GM23338 (cell line): Measurements from ENCODE around the gene DLX3. TPM values are rescaled to one million over a fixed set of nuclear protein-coding genes. Genes with fewer than 3 reads are reported as not detected.

Experiments
- ATAC-seq: fragments of 200-7000 bp; cut with Tn5 transposase; 3 replicates; pipeline ENCODE4 v1.9.1; 2020
- DNase-seq: peaks from one replicate; pipeline ENCODE4 v3.0.0-alpha.2; 2015; ENCODE audit warnings: low spot score
- H2AFZ ChIP-seq: fragments of 200-600 bp; sonication (generic); 2 replicates; pipeline ENCODE4 v1.8.0; 2016; ENCODE audit warnings: antibody characterized with exemption, mild to moderate bottlenecking, moderate library complexity
- H3F3A ChIP-seq: fragments of 200-600 bp; sonication (generic); replicated peaks from 2 replicates; pipeline ENCODE4 v1.8.0; 2017; ENCODE audit warnings: antibody characterized with exemption, mixed run types, low read depth
- H3K27ac ChIP-seq: fragments of 200-600 bp; sonication (generic); 2 replicates; pipeline ENCODE4 v1.6.1; 2016; ENCODE audit warnings: low read depth
- H3K27me3 ChIP-seq: fragments of 200-600 bp; sonication (generic); 2 replicates; pipeline ENCODE4 v1.8.0; 2016; ENCODE audit warnings: mild to moderate bottlenecking, mixed run types, moderate library complexity; ENCODE audit not compliant: insufficient read depth
- H3K36me3 ChIP-seq: fragments of 200-600 bp; sonication (generic); 2 replicates; pipeline ENCODE4 v1.8.0; 2016; ENCODE audit warnings: mild to moderate bottlenecking; ENCODE audit not compliant: insufficient read depth
- H3K4me1 ChIP-seq: fragments of 200-600 bp; sonication (generic); 2 replicates; pipeline ENCODE4 v1.8.0; 2016; ENCODE audit warnings: mild to moderate bottlenecking, moderate library complexity; ENCODE audit not compliant: insufficient read depth
- H3K4me2 ChIP-seq: fragments of 200-600 bp; sonication (generic); 2 replicates; pipeline ENCODE4 v1.7.1; 2017; ENCODE audit warnings: mixed run types
- H3K4me3 ChIP-seq: fragments of 200-600 bp; sonication (generic); 2 replicates; pipeline ENCODE4 v1.6.1; 2016; ENCODE audit warnings: mixed run types
- H3K79me2 ChIP-seq: fragments of 200-600 bp; sonication (generic); replicated peaks from 2 replicates; pipeline ENCODE4 v1.8.0; 2017; ENCODE audit warnings: mild to moderate bottlenecking; ENCODE audit not compliant: insufficient read depth
- H3K9me2 ChIP-seq: fragments of 200-600 bp; sonication (generic); 2 replicates; pipeline ENCODE4 v1.8.0; 2017; ENCODE audit not compliant: insufficient read depth
- H4K20me1 ChIP-seq: fragments of 200-600 bp; sonication (generic); replicated peaks from 2 replicates; pipeline ENCODE4 v1.8.0; 2017; ENCODE audit warnings: mild to moderate bottlenecking; ENCODE audit not compliant: insufficient read depth
- H3K27ac Mint-ChIP-seq: 2 replicates; pipeline ENCODE4 v1.8.0; 2020; ENCODE audit warnings: inconsistent platforms, mild to moderate bottlenecking, moderate library complexity, mixed read lengths
- H3K27me3 Mint-ChIP-seq: 3 replicates; pipeline ENCODE4 v1.8.0; 2022; ENCODE audit warnings: low read depth, mild to moderate bottlenecking, moderate library complexity, mixed read lengths, inconsistent platforms; ENCODE audit not compliant: insufficient read depth, poor library complexity
- H3K36me3 Mint-ChIP-seq: 3 replicates; pipeline ENCODE4 v1.8.0; 2021; ENCODE audit warnings: low read depth, mild to moderate bottlenecking, inconsistent platforms, moderate library complexity, mixed read lengths
- H3K4me1 Mint-ChIP-seq: 3 replicates; pipeline ENCODE4 v1.8.0; 2020; ENCODE audit warnings: mild to moderate bottlenecking, inconsistent platforms, mixed read lengths
- H3K4me3 Mint-ChIP-seq: 3 replicates; pipeline ENCODE4 v1.8.0; 2021; ENCODE audit warnings: moderate library complexity, mild to moderate bottlenecking, inconsistent platforms, mixed read lengths
- H3K9me3 Mint-ChIP-seq: 3 replicates; pipeline ENCODE4 v1.8.0; 2020; ENCODE audit warnings: moderate library complexity, mild to moderate bottlenecking, inconsistent platforms, mixed read lengths
- CREB1 ChIP-seq: fragments of 250-450 bp; sonication (Bioruptor Pico); IDR thresholded peaks from 2 replicates; pipeline ENCODE4 v1.5.0; 2020; ENCODE audit warnings: low read depth, mild to moderate bottlenecking, moderate library complexity
- CTCF ChIP-seq, 2 experiments: fragments of 200-600 bp in 1 of 2; sonication (generic) in 1 of 2; conservative IDR thresholded peaks; 2 replicates each; pipeline versions ENCODE4 v1.5.1 to v1.6.1; 2016 to 2017; ENCODE audit warnings: antibody characterized with exemption in 2 of 2, low read depth in 2 of 2, mild to moderate bottlenecking in 2 of 2, moderate library complexity in 1 of 2
- EZH2 ChIP-seq: fragments of 200-600 bp; sonication (generic); IDR thresholded peaks from one replicate; pipeline ENCODE4 v1.8.0; 2017; ENCODE audit warnings: antibody characterized with exemption, mild to moderate bottlenecking, low read depth; ENCODE audit not compliant: unreplicated experiment
- EZH2phosphoT487 ChIP-seq: fragments of 200-600 bp; sonication (generic); IDR thresholded peaks from one replicate; pipeline ENCODE4 v1.8.1; 2018; ENCODE audit warnings: antibody characterized with exemption; ENCODE audit not compliant: unreplicated experiment
- JUNB ChIP-seq: IDR thresholded peaks from one replicate; pipeline ENCODE4 v1.6.1; 2016; ENCODE audit warnings: antibody characterized with exemption; ENCODE audit not compliant: unreplicated experiment
- NANOG ChIP-seq: IDR thresholded peaks from 2 replicates; pipeline ENCODE4 v1.6.1; 2016; ENCODE audit warnings: antibody characterized with exemption, borderline replicate concordance
- POLR2AphosphoS5 ChIP-seq: IDR thresholded peaks from 2 replicates; pipeline ENCODE4 v1.6.1; 2016; ENCODE audit warnings: antibody characterized with exemption, low read depth
- ZNF114 ChIP-seq: fragments of 250-450 bp; sonication (Bioruptor Pico); IDR thresholded peaks from 2 replicates; pipeline ENCODE4 v1.5.0; 2020; ENCODE audit warnings: mild to moderate bottlenecking, moderate library complexity
- ZNF331 ChIP-seq: fragments of 250-450 bp; sonication (Bioruptor Pico); IDR thresholded peaks from 2 replicates; pipeline ENCODE4 v1.5.0; 2020; ENCODE audit warnings: low read depth, mild to moderate bottlenecking, moderate library complexity
- ZNF462 ChIP-seq: fragments of 250-450 bp; sonication (Bioruptor Pico); IDR thresholded peaks from 2 replicates; pipeline ENCODE4 v1.5.0; 2020; ENCODE audit warnings: mild to moderate bottlenecking, moderate library complexity
- polyA plus RNA-seq: library from polyadenylated mRNA; unstranded; fragments of >200 nt; fragmentation: Nextera tagmentation; extraction: Ambion mirVana; gene quantifications from 2 replicates; pipeline ENCODE4 v1.2.1, GENCODE V29; 2016
- total RNA-seq: library from RNA; depleted of rRNA; stranded (reverse); fragments of >200 nt; shearing (Covaris generic); gene quantifications from 2 replicates; pipeline ENCODE4 v1.2.3, GENCODE V29; 2014
- TF ChIP-seq, protein P1 (sequence below): IDR thresholded peaks from 2 replicates; pipeline ENCODE4 v1.6.1; 2016; ENCODE audit warnings: antibody characterized with exemption
- TF ChIP-seq, protein P2 (sequence below): IDR thresholded peaks from one replicate; pipeline ENCODE4 v1.6.1; 2018; ENCODE audit warnings: antibody characterized with exemption; ENCODE audit not compliant: unreplicated experiment

DLX3 gene
- total and polyA plus RNA-seq, 2 experiments from 2014 or later = 0.14 to 0.27 TPM

GRCh38 chr17:50035421-50035879 is 40.4 kb upstream of the DLX3 start:
- H3K4me2 ChIP-seq = no peak overlapping the region
- H3K9me2 ChIP-seq = no peaks in the 10 kb centered on the region
- H3F3A ChIP-seq = no peaks in the 10 kb centered on the region
- peaks cover 5% of the 10 kb centered on the region for H3K27me3 Mint-ChIP-seq
- no peaks in the 10 kb centered on the region for H3K36me3 ChIP-seq
- no peak overlapping the region for H3K4me3 ChIP-seq
- no peak overlapping the region for H3K27ac Mint-ChIP-seq
- H3K4me3 Mint-ChIP-seq = no peak overlapping the region; the same call in 2 of the 3 replicates
- no peak for TF ChIP-seq ZNF331
- no peak for TF ChIP-seq POLR2AphosphoS5
- no peak for TF ChIP-seq CREB1 (CRISPR knock-in tag)
- TF ChIP-seq, protein P1, sequence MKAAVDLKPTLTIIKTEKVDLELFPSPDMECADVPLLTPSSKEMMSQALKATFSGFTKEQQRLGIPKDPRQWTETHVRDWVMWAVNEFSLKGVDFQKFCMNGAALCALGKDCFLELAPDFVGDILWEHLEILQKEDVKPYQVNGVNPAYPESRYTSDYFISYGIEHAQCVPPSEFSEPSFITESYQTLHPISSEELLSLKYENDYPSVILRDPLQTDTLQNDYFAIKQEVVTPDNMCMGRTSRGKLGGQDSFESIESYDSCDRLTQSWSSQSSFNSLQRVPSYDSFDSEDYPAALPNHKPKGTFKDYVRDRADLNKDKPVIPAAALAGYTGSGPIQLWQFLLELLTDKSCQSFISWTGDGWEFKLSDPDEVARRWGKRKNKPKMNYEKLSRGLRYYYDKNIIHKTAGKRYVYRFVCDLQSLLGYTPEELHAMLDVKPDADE = no peak
- no peak for TF ChIP-seq EZH2
- TF ChIP-seq, protein P2, sequence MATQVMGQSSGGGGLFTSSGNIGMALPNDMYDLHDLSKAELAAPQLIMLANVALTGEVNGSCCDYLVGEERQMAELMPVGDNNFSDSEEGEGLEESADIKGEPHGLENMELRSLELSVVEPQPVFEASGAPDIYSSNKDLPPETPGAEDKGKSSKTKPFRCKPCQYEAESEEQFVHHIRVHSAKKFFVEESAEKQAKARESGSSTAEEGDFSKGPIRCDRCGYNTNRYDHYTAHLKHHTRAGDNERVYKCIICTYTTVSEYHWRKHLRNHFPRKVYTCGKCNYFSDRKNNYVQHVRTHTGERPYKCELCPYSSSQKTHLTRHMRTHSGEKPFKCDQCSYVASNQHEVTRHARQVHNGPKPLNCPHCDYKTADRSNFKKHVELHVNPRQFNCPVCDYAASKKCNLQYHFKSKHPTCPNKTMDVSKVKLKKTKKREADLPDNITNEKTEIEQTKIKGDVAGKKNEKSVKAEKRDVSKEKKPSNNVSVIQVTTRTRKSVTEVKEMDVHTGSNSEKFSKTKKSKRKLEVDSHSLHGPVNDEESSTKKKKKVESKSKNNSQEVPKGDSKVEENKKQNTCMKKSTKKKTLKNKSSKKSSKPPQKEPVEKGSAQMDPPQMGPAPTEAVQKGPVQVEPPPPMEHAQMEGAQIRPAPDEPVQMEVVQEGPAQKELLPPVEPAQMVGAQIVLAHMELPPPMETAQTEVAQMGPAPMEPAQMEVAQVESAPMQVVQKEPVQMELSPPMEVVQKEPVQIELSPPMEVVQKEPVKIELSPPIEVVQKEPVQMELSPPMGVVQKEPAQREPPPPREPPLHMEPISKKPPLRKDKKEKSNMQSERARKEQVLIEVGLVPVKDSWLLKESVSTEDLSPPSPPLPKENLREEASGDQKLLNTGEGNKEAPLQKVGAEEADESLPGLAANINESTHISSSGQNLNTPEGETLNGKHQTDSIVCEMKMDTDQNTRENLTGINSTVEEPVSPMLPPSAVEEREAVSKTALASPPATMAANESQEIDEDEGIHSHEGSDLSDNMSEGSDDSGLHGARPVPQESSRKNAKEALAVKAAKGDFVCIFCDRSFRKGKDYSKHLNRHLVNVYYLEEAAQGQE = no peak
- TF ChIP-seq NANOG = no peak
- TF ChIP-seq ZNF462 (CRISPR knock-in tag) = no peak
- TF ChIP-seq JUNB = no peak
- no peak for TF ChIP-seq EZH2phosphoT487
- no peak for TF ChIP-seq ZNF114 (CRISPR knock-in tag)
- no peak for TF ChIP-seq CTCF (conservative IDR thresholded peaks at IDR 0.05; ENCODE audit: low read depth in 2 of 2)
- no peaks in the 10 kb centered on the region for H4K20me1 ChIP-seq
- H3K9me3 Mint-ChIP-seq = no peaks in the 10 kb centered on the region
- no peak overlapping the region for H3K27ac ChIP-seq
- H3K36me3 Mint-ChIP-seq = no peaks in the 10 kb centered on the region
- no peaks in the 10 kb centered on the region for H3K27me3 ChIP-seq
- H3K4me1 ChIP-seq = peaks cover 4% of the 10 kb centered on the region; the same call in 1 of the 2 replicates
- no peak for DNase-seq
- ATAC-seq = peak; percentile 15; the same call in 1 of the 3 replicates
- no peak overlapping the region for H2AFZ ChIP-seq
- H3K4me1 Mint-ChIP-seq = peaks cover 14% of the 10 kb centered on the region; the same call in 2 of the 3 replicates
- no peaks in the 10 kb centered on the region for H3K79me2 ChIP-seq
